Activated CD4-positive, alpha-beta T cell treated with anti-CD3 and anti-CD28 coated beads, Interleukin-2, amount 50 U/mL, for 1 hour (primary cell): Measurements from ENCODE around the gene RPUSD1.
"Not testable (repeated sequence)": the region's sequence is repeated elsewhere in the genome, so short reads cannot be mapped to it uniquely, and the experiment has no call there.

Experiments used
- DNase-seq: peaks from one replicate; pipeline ENCODE4 v3.0.0-alpha.2; 2020

Gene RPUSD1, protein sequence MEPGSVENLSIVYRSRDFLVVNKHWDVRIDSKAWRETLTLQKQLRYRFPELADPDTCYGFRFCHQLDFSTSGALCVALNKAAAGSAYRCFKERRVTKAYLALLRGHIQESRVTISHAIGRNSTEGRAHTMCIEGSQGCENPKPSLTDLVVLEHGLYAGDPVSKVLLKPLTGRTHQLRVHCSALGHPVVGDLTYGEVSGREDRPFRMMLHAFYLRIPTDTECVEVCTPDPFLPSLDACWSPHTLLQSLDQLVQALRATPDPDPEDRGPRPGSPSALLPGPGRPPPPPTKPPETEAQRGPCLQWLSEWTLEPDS

DNA sequence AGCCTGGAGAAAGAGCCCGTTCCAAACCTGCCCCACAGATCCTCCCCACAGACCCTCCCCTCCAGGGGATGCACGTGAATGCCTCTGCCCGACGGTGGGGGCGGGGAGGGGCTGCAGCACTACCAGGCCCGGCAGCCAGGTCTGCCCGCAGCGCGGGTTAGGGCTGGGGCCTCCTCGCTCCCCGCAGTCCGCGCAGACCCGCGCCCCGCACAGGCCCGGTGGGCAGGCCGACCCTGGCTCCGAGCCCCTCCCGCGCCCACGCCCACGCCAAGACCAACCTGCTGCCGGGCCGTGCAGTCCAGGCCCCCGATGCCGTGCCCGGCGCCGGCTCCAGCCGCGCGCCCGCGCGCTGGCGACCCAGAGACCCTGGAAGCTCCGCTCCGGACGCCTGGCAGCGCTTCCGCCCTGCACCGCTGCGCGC is at the start of gene RPUSD1:
Gene RPUSD1, minus strand, starts transcription at position 404 of the 421 bp plus-strand sequence. CDS start 644 bp downstream, outside the sequence.
- DNase-seq, result no peak

DNA sequence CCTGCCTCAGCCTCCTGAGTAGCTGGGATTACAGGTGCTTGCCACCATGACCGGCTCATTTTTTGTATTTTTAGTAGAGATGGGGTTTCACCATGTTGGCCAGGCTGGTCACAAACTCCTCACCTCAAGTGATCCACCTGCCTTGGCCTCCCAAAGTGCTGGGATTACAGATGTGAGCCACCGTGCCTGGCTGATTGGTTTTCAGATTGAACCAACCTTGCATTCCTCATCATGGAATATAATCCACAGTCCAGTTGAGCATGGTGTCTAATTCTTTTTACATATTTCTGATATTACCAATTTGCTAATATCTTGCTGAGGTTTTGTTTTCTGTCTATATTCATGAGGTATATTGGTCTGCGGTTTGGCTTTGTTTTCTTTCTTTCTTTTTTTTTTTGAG is 48.6 kb upstream of the RPUSD1 start:
- DNase-seq, result not testable (repeated sequence)

DNA sequence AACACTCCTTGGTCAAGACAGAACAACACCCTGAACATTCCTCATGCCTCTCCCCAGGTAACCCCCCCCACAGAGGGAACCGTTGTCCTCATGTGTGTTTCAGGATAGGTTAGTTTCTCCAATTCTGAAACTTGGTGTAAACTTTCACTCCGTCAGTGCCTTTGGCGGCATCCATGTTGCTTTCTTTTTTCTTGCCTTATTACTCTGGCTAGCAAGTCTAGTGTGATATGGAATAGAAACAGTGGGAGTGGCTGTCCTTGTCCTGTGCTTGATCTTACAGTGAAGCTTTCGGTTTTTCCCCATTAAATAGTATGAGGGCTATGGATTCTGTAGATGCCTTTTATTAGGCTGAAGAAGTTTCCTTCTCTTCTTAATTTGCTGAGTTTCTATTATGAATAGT is 48.0 kb upstream of the RPUSD1 start:
- no peak for DNase-seq

DNA sequence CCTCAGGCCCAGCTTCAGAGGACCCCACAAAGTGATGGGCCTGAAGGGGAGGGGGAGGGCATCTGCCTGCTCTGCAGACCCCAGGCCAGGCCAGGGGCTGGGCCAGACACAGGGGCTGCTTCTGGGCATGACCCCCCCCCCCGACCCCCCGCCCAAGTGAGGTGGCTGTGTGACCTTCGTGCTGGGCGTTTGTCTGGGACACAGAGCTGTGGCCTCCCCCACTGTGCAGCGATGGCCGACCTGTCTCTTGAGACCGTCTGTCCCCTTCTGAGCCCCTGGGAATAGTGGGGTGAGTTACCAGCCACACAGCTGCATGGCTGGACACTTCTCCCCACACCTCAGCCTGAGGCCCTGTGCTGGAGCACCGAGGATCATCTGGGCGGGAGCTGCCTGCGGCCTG is 47.2 kb upstream of the RPUSD1 start:
- no peak for DNase-seq

GRCh38 chr16:833411-833810 is 45.2 kb upstream of the RPUSD1 start:
- no peak for DNase-seq

DNA sequence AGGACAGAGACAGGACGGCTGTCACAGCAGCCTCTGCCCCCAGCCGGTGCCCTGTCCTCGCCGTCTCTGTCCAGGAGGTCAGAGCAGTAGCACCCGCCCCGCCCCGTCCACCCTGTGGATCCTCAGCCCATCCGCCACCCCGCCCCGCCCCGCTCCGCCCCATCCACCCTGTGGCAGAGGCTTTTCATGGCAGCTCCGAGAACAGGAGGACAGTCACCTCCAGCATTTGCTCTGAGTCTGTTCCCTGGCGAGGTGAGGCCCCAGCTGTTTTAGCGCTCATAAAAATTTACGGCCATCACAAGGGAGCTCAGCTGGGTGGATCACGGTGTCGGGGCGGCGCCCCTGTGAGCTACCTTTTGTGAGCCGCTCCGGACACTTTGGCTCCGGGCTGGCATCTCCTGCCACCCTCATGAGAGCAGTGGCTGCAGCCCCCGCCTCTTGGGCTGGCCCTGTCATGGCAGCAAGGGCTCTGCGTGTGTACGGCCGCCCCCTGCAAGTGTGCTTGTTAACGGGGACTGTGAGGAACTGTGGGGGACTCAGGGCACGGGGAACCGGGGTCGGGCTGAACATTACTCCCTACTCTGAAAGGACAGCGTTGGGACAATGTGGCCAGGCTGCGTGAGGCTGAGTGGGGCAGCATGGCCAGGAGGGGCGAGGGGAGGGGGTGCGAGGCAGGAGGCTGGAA is 44.6 kb upstream of the RPUSD1 start:
- no peak for DNase-seq

DNA sequence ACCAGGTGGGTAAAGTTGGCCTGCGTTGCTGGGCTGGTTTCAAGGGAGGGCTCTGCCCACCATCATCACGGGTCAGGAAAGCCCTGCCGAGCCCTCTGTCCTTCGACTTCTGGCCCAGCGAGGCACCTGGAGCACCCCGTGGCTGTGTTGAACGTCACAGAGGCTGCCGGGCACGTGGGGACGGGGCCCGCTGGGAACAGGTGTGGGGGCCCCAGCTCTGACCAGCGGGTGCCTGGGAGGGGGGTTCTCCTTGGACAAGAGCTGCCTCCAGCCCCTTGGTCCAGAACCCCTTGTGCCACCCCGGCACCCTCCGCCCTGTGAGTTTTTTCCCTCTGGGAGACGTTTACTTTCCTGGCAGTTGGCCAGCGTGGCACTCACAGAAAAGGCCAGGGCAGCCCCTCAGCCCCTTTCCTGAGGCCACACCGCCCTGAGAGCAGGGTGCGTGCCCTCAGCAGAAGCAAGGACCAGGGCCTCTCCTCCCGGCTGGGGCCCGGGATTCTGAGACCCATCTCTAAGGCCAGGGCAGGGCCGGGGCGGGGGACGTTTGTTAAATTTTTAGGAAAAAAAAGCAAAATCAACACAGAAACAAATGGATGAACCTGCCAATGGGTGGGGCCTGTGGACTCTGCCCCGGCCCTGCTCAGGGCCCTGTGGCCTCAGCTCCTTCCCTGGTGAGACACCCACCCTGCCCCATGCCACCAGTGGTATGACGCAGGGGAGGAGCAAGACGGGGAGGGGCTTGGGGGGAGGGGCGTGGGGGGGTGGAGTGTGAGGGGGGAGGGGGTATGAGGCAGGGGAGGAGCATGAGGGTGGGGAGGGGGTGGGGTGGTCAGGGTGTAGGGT is 43.6 kb upstream of the RPUSD1 start:
- DNase-seq, result no peak

GRCh38 chr16:830871-831570 is 42.8 kb upstream of the RPUSD1 start:
- DNase-seq, result no peak

DNA sequence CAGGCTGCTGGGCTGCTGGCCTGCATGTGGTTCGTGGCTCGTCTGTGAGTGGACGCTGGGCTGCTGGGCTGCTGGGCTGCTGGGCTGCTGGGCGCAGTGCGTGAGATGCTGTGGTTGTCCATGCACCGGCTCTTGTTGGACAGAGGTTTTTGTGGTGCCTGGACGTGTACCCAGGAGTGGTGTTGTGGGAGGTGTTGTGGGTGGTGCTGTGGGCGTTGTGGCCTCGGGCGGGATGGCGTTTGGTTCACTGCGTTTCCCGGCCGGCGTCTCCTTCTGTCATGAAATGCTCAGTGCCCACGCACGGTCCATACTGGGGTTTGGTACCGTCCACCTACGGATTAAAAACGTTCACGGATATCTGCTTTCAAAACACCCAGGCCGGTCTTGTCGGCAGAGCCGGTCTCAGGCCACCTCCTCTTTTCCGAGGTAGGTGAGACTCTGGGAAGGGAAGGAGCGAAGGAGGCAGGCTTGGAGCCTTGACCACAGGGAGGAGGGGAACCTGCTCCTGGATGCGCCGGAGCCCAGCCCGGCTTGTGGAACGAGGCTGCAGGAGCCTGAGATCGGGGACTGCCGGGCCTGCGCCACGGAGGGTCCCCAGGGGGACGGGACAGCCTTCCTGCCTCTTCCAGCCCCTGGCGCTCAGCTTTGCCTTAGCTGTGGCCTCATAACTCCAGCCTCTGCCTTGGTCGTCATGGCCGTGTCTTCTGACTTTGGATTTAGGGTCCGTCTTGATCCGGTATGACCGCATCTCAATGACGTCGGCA is 42.1 kb upstream of the RPUSD1 start:
- no peak for DNase-seq

GRCh38 chr16:828891-829290 is 40.7 kb upstream of the RPUSD1 start:
- DNase-seq, result no peak

GRCh38 chr16:827513-827912 is 39.3 kb upstream of the RPUSD1 start:
- DNase-seq, result no peak

GRCh38 chr16:825341-826061 is 37.3 kb upstream of the RPUSD1 start:
- no peak for DNase-seq

GRCh38 chr16:824601-825000 is 36.4 kb upstream of the RPUSD1 start:
- DNase-seq, result no peak

DNA sequence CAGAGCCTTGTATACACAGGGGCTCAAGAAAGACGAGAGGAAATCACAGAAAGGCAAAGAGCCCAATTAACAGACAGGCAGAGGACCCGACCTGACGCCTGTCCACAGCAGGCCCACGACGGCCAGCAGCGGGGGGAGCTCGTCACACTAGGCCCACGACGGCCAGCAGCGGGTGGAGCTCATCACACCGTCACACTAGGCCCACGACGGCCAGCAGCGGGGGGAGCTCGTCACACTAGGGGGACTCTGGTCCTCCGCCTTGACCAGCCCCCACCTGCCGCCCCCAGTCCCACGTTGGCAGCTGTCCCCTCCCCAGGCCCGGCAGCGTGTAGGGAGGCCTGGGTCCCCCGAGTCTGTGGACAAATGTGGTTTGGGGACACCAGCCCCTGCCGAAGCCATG is 36.0 kb upstream of the RPUSD1 start:
- no peak for DNase-seq

- no peak for DNase-seq
Measured at GRCh38 chr16:822909-823297, 34.7 kb upstream of the RPUSD1 start.

DNA sequence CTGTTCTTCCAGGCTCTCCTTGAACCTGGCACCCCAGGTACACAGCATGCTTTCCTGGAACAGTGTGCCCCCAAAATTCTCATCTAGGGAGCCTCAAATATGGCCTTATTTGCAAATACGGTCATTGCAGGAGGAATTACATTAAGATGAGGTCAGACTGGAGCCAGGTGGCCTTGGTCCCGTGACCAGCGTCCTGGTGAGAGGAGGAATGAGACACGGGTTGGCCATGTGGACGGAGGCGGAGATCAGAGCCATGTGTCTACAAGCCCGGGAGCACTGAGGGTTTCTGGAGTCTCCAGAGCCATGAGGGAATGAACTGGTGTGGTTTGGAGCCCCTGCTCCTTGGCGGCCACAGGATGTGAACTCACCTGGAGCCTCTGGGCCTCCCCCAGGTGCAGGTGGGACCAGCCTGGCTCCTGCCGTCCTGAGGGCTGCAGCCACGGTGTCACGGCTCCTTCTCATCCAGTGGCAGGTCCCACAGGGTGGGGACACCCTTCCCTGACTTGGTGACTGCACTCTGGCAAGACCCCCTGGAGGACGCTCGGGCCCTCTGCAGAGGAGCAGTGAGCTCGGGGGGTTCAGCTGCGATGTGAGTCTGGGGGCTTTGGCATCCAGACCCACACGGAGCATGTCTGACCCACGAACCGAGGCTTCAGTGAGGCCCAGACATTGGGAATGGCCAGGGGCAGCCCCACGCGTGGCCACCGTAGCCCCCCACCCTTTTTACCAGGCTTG is 34.2 kb upstream of the RPUSD1 start:
- DNase-seq, result no peak

GRCh38 chr16:821751-822150 is 33.6 kb upstream of the RPUSD1 start:
- no peak for DNase-seq

DNA sequence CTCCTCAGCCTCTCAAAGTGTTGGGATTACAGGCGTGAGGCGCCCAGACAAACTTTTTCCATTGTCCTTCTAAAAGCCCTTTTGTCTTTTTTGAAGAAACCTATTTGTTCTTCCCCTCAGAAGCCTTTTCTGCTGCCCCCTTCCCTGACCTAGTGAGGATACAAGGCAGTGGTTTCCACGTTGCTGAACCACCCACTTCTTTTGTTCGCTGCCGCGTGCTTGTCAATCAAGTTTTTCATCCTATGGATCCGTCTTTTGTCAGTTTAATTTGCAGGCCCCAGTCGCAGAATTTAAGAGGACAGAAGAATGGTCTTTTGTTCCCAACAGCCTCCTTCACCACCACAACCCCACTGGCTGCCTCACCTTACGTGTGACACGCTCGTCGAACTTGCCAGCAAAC is 32.6 kb upstream of the RPUSD1 start:
- no peak for DNase-seq

DNA sequence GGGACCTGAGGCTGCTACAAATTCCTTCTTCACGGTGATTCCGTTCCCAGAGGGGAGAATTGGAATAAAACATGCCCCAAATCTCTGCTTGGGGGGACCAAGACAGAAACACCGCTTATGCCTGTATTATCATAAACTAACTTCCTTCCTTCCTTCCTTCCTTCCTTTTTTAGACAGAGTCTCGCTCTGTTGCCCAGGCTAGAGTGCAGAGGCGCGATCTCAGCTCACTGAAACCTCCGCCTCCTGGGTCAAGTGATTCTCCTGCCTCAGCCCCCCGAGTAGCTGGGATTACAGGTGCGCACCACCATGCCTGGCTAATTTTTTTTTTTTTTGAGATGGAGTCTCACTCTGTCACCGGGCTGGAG is 31.8 kb upstream of the RPUSD1 start:
- not testable (repeated sequence) for DNase-seq

- DNase-seq, result peak; percentile 53
Measured at GRCh38 chr16:819336-820043, 31.3 kb upstream of the RPUSD1 start.
